HEK293T (cell line): ENCODE measurements around the gene TRERF1.

ENCODE experiments used
- BHLHE40 ChIP-seq: fragments of 450-650 bp; IDR thresholded peaks from 2 replicates; pipeline ENCODE4 v1.6.1; 2016; ENCODE audit warnings: mild to moderate bottlenecking, moderate library complexity, borderline replicate concordance
- ELF4 ChIP-seq: fragments of 450-650 bp; IDR thresholded peaks from 2 replicates; pipeline ENCODE4 v1.6.1; 2017; ENCODE audit warnings: antibody characterized with exemption
- FOXK2 ChIP-seq: fragments of 450-650 bp; IDR thresholded peaks from 2 replicates; pipeline ENCODE4 v1.6.1; 2016; ENCODE audit warnings: mild to moderate bottlenecking
- NFRKB ChIP-seq: fragments of 450-650 bp; IDR thresholded peaks from 2 replicates; pipeline ENCODE4 v1.6.1; 2016; ENCODE audit warnings: mild to moderate bottlenecking, moderate library complexity
- SP1 ChIP-seq: fragments of 450-650 bp; IDR thresholded peaks from 2 replicates; pipeline ENCODE4 v1.6.1; 2017

DNA sequence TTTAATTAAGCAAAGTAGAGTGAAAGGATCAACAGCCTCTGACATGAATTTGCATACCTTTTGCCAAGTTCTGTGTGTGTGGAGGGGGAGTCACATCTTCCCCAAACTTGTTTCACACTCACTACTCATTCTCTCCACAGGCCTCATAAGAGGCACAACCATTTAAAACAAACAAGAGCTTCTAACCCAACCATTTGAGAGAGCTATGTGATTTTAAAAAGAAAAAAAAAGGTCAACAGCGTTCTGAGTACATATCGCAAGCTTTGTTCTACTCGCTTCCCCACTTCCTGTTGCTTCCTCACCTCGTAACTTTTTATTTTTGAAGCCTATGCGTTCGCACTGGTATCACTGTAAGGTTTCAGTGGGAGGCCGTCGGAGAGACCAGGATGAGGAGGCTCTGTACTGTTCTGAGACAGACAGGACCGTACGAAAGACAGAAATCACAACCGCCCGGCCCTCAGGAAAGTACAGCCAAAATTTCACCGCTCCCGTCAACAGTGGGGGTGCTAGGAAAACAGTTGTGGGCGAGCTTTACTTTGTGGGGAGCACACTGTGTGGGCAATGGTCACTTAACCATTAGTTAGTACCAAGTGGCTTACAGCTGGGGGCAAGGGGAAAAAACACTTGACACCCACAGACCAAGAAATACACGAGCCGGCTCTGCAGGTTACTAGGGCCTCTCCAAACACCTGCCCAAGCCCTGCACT lies 61.3 kb downstream of the TRERF1 start:
- TF ChIP-seq NFRKB, result no peak
- TF ChIP-seq ELF4, result no peak
- no peak for TF ChIP-seq SP1
- no peak for TF ChIP-seq BHLHE40
- TF ChIP-seq FOXK2, result no peak
